Suppressor macrophage (primary cell): Measurements from ENCODE around the gene TOB1.

Experiments
- DNase-seq, 4 experiments: peaks; one replicate each; pipeline ENCODE4 v3.0.0-alpha.2; 2020 to 2022

TOB1 gene

GRCh38 chr17:50845240-50846147 lies 20.7 kb downstream of the TOB1 start:
- DNase-seq, result no peak

GRCh38 chr17:50844117-50844700 lies 21.9 kb downstream of the TOB1 start:
- DNase-seq, result no peak

DNA sequence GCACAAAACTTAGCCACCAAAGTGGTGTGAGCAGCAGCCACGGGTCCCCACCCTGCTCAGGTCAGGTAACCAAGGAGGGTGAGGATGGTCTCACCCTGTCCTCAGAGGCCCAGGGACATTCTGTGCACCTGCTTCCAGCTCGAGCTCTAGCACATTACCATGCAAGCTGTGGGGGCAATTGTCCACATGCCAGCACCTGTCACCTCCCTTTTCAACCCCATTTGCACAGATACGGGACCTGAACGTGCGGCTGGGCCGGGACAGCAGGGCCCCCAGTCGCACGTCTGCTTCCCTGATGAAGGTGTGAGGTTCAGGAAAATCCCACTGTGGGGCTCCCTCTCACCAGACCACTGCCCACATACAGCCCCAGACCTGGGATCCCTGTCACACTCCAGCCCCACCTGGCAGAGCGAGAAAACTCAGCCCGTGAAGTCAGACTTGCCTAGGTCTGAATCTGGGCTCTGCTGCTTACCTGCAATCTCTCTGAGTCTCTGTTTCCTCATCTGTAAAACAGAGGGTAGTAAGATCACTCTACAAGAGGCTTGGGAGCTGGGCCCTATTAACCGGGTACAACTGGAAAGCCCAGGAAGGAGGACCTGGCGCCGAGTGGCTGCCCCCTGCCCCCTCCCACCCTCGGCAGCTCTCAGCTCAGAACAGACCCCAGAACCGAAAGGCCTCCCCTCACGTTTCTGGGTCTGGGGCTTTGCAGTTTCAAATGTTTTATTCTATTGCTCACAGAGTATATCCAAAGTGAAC lies 22.8 kb downstream of the TOB1 start:
- DNase-seq, result no peak

DNA sequence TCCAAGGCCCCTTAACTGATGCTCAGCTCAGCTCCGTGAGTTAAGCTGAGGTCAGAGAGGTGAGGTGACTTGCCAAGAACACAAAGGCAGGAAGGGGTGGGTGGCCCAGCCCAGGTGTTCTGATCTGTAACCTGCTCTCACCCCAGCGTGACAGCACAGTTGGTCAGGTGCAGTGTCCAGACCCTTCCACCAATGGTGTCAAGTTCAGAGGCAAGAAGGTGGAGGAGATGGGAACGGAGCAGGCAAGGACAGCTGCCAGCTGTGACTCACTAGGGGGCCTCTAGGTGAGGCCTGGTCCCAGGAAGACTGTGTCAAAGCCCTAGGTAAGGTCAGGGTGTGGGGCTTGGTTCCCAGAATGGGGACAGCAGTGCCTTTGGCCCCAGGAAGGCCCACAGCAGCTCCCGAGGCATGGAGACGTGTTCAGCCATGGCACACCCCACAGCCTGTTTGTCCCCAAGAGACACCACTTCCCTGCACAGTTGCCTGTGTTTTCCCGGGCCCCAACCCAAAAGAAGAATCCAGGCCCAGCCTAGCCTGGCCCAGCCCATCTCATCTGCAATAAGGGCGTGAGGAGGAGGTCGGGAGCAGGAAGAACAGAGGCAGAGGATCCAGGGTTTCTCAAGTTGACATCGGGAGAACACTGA lies 23.5 kb downstream of the TOB1 start:
- no peak for DNase-seq

GRCh38 chr17:50841949-50842354 lies 24.2 kb downstream of the TOB1 start:
- peak; percentile 73 to 85 (median 84) for DNase-seq

GRCh38 chr17:50841277-50841948 lies 24.7 kb downstream of the TOB1 start:
- no peak for DNase-seq

GRCh38 chr17:50840311-50840851 lies 25.8 kb downstream of the TOB1 start:
- DNase-seq, result no peak

DNA sequence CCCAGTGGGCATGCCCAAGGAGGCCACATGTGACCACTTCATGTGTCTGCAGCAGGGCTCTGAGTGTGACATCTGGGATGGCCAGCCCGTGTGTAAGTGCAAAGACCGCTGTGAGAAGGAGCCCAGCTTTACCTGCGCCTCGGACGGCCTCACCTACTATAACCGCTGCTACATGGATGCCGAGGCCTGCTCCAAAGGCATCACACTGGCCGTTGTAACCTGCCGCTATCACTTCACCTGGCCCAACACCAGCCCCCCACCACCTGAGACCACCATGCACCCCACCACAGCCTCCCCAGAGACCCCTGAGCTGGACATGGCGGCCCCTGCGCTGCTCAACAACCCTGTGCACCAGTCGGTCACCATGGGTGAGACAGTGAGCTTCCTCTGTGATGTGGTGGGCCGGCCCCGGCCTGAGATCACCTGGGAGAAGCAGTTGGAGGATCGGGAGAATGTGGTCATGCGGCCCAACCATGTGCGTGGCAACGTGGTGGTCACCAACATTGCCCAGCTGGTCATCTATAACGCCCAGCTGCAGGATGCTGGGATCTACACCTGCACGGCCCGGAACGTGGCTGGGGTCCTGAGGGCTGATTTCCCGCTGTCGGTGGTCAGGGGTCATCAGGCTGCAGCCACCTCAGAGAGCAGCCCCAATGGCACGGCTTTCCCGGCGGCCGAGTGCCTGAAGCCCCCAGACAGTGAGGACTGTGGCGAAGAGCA lies 26.4 kb downstream of the TOB1 start:
- no peak for DNase-seq

- no peak for DNase-seq
Observed at GRCh38 chr17:50837980-50838954, 27.9 kb downstream of the TOB1 start.

- DNase-seq, result no peak
Observed at GRCh38 chr17:50837286-50837979, 28.7 kb downstream of the TOB1 start.

GRCh38 chr17:50836826-50837225 lies 29.3 kb downstream of the TOB1 start:
- no peak for DNase-seq

- DNase-seq, result peak in 1 of 4 experiments; percentile 18
Observed at GRCh38 chr17:50835301-50836234, 30.6 kb downstream of the TOB1 start, which contains the start of gene WFIKKN2. TSS of gene WFIKKN2 (plus strand) at chr17:50835586. CDS start at chr17:50835938, 352 bp downstream.

DNA sequence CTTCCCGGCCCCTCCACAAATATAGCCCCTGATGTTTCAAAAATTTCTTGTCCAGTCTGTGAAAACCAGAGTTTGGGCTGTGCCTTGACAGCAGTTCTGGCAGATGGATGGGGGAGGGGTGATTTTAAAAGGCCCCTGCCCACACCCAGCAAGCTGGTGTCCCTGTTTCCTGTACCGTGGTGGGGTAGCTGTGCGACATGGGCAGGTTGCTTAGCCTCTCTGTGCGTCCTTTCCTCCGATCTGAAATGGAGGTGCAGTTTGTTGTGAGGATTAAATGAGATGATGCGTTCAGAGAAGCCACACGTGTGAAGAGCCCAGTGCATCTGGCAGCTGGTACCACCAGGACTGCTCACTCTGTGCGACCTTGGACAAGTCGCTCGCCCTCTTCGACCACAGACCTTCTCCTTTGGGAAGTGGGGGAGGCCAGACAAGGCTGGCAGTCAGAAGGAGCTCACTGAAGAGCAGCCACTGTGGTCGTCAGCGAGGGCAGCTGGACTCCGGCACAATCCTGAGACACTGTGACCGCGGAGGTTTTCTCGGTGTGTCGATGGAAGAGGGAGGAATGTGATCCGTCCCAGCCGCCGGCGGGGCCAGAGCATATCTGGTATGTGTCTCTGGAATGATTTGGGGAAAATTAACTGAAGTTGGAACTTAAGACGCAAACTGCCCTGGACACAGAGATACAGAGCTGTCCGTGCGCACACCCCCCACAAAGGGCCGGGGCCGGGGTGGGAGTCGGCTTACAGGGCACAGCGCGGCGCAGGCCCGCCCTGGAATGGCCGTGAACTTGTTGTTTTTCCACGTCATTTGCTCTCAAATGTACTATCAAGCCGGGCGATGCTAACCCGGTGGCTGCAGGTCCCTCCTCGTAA lies 31.5 kb downstream of the TOB1 start:
- no peak for DNase-seq

DNA sequence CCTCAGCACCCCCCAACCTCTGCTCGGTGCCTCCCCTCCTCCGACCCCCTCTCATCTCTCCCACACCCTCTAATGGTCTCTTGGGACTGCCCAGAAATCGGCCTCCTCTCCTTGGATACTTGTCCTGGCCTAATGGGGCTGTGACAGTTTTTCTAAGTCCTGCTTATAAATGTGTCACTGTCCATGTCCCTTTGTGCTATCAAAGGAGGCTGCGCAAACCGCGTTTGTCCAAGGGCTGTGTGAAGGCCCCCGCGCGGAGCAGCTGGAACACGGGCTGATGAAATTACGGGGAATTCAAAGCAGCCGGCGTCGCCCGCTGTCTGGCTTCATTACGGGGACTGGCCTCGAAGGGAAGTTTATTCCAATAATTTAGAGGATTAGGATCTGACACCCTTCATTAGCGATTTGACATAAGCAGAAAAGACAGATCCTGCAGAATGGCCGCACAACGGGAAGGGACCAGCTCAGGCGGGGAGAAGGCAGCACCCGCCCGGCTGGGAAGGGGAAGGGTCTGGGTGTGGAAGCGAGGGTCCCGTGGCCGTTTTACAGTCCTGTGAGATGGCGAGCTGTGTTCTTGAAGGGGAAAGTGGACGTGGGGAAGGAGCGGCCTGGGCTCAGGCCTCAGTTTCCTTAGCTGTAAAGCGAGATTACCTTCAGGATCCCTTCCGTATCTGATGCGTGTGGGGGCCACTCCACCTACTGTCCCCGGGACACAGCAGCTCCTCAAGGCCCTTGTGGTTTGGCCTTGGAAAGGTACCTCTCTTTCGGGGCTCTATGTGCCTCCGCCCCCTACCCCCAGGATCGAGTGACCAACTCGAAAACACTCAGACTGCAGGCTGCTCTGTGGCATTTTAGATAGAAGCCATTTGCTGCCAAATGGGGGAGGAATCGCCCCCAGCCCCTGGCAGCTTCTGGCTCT lies 32.4 kb downstream of the TOB1 start:
- no peak for DNase-seq

- no peak for DNase-seq
Observed at GRCh38 chr17:50832864-50833381, 33.2 kb downstream of the TOB1 start.
